Stimulated activated CD8-positive, alpha-beta memory T cell treated with anti-CD3 and anti-CD28 coated beads, Interleukin-15, amount 100 ng/mL, for 48 hours (primary cell): ENCODE results near the gene FGF5.
"Not testable (repeated sequence)": the region's sequence is repeated elsewhere in the genome, so short reads cannot be mapped to it uniquely, and the experiment has no call there.

ENCODE experiments used
- DNase-seq, 2 donors: peaks; one replicate each; pipeline ENCODE4 v3.0.0-alpha.2; 2020; ENCODE audit warnings: low read depth in 2 of 2

Gene FGF5, protein sequence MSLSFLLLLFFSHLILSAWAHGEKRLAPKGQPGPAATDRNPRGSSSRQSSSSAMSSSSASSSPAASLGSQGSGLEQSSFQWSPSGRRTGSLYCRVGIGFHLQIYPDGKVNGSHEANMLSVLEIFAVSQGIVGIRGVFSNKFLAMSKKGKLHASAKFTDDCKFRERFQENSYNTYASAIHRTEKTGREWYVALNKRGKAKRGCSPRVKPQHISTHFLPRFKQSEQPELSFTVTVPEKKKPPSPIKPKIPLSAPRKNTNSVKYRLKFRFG

DNA sequence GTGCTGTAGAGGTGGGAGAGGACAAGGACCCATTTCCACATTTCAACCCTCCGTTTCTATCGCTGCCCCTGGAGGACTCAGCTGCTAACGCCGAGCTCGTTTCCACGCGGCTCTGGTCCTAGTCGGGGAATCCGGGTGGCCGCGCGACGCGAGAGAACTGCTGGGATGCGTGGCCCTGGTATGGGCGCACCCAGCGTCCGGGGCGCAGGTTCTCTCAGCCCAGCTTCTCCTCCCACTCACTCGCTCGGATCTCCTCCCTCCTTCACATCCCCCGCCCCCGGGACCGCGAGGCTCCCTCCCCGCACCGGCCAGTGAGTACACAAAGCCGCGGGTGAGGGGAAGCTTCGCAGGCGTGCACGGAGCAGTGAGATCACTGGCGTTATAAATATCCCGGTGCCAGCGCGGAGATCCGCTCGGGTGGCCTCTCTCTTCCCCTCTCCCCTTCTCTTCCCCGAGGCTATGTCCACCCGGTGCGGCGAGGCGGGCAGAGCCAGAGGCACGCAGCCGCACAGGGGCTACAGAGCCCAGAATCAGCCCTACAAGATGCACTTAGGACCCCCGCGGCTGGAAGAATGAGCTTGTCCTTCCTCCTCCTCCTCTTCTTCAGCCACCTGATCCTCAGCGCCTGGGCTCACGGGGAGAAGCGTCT is at the start of gene FGF5:
Gene FGF5 (plus strand): TSS at position 412 of the 649 bp plus-strand sequence. CDS start 161 bp downstream, at position 573.
- no peak for DNase-seq

DNA sequence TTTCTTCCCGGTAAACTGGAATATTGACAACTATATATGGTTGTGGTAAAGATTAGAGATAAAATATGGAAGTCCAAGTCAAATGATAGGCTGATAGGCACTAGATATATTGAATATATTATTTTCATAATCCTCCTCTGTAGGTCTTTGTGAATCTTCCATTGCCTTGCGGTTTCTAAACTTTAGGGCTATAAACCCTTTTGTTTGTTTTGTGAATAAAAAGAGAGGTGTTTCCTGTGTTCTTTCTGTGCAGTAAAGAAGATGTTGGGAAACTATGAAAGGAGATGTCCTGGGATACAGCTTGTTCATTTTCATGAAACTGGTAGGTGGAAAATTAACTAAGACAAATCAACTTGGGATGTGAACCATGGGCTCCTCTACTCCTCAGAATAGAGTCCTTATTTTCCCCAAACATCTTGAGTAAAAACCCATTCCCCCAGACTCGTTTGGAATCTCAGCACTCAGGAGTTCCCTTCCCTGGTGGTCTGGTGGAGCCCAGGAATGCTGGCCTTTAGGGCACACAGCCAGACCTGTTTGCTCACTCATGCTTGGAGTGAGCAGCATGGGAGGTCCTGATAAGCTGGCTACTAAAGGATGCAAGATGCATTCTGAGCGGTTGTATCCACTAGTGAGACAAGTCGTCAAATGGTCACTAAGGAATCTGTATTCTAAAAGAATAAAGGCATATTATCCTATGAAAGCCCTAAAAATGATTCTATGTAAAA is 47.0 kb upstream of the FGF5 start:
- DNase-seq, result no peak

DNA sequence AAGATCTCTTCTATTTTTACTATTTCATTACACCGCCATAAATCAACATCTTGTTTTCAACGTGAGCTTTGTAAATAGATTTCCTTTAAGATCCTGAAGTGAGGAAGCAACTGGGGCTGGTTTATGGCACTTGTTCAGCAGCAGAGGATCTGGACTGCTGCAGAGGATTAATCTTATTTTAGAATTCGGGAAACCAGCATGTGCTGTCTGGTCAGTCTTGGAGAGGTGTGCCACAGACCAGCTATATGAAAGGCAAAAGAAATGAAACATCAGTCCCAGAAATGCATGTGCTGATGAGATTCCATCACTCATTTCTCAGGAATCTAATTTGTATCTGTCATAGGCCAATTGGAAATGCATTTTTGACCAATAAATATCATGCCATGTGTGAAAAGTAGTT is 45.8 kb upstream of the FGF5 start:
- no peak for DNase-seq

DNA sequence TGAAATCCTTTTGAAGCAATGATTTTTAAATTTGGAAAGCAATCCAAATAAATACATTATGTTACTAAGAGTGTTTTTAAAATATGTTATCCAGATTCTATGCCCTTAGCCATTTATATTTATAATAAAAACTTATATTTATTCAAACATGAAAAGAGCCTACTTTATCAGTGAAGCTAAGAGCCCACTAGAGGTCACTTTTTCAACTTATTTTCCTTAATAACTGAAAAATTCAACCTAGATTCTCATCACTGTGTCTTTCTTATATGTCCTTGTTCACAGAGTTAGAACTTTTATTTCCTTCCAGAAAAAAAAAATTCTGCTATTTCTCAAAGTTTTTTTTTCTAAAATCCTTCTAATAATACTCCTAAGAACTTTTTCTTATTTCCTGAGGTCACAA is 45.3 kb upstream of the FGF5 start:
- DNase-seq, result no peak

DNA sequence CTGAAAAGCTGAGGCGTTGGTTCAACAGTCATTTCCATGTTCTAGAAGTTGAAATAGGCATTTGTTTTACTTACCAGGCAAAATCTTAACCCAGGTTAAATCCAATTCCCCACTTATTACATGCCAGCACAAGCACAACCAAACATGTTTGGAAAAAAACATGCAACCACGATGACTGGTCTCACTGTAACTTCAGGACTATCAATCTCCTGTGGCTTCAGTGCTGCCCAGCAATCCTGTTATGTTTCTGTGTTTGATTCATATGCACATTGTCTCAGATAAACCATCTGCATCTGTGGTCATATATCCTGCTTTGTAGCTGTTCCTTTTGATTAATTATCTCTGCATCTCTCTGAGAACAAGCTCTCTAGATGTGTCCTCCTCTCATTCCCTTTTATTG is 40.9 kb upstream of the FGF5 start:
- no peak for DNase-seq

DNA sequence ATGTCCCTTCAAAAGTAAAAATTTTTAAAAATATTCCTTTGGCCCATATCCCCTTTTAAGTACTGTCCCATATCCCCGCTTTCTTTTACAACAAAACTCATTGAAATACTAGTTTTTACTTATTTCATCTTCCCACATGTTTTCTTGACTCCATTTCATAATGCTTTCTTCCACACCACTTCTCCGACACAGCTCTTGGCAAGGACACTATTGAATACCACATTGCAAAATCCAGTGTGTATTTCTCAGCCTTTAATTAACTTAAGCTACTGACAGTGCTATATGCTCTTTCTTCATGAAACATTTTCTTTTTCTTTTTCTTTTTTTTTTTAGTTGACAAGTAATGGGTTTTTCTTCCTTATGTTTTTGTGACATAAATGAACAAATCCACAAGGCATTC is 40.4 kb upstream of the FGF5 start:
- no peak for DNase-seq

DNA sequence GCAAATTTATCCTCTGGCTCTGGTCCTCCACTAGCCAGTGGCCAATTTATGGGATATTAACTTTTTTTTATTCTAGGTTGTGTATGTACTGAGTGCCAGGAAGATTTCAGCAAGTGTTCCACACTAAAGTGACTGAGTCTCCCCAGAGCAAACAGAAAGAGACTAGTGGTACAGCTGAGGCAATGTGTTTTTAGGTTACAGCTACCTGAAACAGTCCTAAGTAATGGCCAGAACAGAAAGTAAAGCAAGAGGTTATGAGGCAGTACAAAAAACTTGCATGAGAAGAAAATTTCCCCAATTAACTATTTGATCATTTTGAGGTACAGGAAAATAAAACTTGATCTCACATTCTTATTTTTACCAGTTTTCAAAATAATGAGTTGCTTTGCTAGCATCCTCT is 38.0 kb upstream of the FGF5 start:
- DNase-seq, result no peak

DNA sequence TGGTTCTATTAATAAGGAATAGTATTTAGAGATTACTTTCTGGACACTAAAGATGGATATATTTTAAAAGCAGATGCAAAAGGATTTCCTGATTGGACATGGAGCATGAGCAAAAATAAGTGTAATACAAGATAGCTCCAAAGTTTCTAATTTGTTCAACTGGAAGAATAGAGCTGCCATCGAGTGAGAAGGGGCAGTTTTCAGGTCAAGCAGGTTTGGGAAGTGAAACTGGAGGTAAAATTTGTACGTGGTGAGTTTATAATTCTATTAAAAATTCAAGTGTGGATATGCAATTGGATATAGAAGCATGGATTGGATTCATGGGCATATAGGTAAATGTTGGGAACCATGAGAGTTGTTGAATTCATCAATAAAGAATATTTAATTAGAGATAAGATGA is 37.3 kb upstream of the FGF5 start:
- no peak for DNase-seq

DNA sequence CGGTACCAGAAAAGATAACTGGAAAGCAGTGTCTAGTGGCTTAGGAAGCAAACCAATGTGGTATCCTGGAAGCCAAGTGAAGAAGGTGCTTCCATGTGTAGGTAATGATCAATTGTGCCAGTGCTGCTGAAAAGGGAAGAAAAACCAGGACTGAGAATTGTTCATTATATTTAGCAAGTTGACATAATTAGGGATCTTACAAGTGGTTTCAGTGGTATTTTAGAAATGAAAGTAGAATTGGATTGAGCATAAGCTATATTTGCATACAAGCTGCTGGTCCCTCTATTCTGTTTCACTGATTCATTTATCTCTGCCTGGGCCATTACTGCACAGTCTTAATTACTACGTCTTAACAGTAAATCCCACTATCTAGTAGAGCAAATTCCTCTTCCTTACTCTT is 36.9 kb upstream of the FGF5 start:
- no peak for DNase-seq

DNA sequence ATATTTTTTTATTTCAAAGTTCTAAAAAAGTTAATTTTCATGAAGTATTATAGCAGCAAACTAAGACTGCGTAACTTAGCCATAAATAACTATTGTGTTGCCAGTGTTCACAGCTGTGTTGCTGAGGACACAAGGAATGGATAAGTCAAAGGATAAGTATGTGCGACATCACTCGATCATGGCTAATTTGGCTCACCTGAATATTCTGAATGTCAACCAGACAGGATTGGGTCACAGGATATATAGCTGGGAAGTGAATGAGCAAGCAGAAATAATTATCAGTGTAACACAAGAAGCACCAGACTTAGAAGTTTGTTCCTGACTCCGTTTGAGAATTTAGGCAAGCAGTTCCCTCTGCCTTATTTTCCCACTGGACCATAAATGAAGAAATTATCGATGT is 35.3 kb upstream of the FGF5 start:
- no peak for DNase-seq

DNA sequence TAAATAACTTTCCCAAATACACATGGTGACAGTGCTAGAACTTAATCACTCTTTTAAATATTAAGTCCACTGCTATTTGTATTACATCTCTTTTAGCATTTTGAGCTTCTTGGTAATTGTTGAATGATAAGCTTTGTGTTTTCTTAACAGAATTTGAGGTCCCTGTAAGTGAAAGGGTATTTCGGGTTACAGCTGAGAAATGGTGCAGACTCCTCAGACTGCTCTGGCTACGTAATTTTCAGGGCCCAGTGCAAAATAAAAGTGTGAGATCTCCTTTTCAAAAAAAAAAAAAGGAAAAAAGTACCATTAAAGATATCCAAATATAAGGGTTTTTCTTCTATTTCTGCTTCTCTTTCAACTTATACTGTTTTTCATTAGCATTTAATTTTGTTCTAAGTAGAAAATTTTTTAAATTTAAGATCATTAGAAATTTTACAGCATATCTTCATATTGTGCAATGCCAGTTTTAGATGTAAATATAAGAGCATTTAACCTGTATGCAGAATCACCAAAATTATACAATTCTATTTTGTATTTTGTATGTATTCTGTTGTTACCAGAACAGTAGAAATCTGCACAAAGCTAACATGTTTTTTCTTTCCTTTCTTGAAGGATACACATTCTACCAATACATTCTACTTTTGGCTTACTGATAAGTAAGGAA is 33.6 kb upstream of the FGF5 start:
- no peak for DNase-seq

DNA sequence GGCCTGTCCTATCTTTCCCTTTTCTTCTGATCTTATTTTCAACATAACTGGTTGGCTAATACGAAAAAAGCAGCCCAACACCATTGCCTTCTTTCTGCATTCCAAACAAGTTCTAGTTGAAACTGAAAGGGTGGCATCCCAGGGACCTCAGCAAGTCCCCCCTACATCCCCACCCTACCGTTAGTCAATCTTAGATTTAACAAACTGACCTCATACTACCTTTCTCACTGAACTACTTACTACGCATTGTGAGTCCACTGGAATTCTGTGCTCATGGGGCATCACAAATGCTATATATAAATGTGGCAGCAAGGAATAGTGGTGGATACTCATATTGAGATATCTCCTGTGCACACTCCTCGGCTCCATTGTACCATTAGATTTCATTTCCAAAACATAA is 33.1 kb upstream of the FGF5 start:
- no peak for DNase-seq

DNA sequence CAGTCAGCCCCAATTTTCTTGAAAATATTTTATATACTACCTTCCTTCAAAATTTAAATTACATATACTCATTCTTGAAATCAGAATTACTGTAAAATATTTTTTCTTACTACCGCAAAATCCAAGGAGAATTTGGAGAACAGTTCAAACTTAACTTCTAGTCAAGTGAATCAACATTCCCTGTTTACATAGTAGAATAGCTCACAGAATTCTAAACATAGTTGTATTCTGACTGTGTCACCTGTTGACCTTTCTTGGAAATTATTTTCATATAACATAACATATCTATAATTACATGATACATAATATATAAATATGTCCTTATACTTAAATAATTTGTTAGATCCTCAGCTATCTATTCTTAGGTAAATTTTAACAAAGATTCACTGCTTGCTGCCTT is 31.0 kb upstream of the FGF5 start:
- DNase-seq, result no peak

DNA sequence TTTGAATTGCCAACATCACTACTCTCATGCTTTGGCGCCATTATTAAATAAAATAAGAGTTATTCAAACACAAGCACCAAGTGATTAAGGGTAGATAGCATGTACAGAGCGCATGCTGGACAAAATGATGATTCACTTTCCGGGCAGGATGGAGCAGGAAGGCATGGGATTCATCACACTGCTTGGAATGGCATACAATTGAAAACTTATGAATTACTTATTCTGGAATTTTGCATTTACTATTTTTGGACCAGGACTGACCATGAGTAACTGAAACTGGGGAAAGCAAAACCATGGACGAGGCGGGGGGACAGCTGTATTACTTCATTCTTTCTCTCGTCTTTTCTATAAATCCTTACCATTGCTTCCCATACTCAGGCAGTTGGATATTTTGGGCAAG is 28.5 kb upstream of the FGF5 start:
- DNase-seq, result no peak

DNA sequence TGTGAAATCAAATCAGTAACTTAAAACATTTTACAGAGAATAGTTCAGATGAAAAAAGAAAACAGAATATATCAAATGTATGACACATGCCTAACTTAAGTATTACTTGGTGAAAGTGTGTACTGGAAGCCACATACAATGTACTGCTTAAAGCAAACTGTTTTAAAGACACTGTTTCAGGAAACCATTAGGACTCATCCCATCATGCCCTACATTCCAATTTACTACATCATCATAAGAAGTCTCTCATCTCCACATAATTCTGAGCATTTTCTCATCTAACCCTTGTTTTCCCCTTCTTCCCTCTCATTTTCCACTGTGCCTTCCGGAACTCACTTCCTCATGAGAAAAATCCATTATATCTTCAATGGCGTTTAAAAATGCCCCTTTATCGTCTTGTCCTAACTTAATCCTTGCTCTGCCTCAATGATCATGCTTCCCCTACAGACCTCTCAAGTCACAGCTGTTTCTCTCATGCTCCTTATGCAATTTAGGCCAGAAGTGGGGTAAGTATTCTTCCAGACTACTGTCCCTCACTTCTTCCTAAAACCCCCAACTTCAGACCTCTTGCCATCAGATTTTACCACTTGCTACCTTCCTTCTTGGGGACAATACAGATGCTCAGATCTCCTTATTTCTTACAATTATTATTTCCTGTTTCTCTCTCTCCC is 26.8 kb upstream of the FGF5 start:
- no peak for DNase-seq

DNA sequence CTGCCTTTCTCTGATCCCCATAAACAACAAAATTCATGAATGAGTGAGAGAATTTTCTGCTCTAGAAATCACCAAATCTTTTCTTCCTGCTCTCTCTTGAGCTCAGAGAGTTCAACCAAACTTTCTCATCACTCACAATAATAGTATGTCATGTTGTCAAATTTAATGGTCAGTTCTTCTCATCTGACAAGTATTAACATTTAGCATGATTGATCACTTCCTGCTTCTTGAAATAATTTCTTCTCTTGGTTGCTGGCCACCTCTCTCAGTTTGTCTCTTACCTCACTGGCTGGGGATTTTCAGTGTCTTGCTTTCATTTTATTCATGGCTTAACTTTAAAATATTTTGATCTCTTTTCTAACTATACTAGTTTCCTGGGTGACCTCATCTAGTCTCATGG is 25.5 kb upstream of the FGF5 start:
- no peak for DNase-seq

DNA sequence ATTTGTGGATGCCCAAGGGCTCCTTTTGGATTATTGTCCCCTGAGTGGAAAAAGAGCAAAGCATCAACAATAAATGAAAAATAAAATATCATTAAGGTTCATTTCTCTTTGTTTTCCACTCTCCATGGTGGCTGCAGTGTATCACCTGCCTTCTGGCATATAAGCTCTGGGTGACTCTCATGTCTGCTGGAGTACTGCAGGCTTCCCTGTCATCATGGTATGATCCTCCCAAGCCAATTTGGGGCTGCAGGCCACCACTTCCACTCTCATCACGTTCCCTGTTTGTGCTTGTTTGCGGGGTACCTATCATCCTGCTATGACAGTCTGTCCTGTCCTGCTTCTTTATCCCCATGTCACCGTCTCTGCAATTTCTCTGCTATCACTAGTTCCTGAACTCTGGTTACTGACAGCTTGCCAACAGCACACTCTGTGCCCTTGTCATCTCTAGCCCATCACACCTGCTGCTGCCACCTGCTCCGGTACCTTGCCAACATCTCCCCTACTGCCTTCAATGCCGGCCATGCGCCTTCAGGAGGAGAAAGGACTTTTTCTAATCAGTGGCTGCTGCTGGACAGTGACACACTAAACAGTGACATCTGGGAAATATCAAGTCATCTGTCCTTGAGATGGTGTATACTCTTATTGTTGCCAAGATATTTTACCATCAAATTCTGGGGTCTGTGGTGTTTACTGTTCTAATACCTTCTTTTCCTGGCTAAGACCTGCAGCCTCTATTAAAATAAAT is 23.0 kb upstream of the FGF5 start:
- no peak for DNase-seq

DNA sequence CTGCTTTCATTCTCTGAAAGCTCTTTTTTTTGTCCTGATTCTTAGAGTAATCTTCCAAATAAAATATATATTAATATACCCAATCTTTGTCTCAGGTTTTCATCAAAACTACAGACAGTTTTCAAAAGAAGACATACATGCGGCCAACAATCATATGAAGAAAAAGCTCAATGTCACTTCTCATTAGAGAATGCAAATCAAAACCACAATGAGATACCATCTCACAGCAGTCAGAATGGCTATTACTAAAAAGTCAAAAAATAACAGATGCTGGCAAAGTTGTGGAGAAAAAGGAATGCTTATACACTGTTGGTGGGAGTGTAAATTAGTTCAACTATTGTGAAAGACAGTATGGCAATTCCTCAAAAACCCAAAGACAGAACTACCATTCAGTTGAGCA is 19.0 kb upstream of the FGF5 start:
- not testable (repeated sequence) for DNase-seq

DNA sequence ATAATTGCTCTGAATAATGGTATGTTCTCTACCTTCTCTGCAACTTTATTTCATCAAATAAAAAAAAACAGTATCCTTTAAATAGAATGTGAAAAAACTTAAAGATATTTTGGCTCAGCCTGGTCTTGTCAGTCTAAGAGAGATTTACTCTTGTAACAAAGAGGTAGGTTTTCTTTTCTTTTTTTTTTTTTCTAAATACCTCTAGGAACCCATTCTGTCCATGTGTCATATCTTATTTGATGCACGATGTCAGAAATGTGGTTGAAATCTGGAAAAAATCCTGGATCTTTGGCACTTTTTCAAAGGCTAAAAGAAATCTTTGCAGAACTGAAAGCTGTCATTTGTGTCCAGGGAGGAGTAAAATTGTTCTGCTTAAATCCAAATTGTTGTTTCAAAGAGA is 17.3 kb upstream of the FGF5 start:
- no peak for DNase-seq

DNA sequence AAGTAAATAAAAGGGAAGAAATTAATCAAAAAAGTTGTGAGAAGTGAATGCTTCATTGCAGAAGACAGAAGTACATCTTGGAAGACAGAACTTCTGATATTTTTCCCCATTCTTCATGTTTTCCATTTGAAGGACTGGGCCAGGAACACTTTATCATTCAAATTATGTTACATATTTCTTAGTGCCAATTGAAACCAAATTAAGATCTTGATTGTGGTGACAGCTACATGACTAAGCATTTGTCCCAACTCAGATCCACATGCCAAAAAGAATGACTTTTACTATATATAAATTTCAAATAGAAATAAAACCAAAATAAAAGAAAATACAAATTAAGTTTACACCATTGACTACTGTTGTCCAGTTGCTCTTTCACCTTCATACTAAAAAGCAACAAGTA is 14.0 kb upstream of the FGF5 start:
- no peak for DNase-seq

DNA sequence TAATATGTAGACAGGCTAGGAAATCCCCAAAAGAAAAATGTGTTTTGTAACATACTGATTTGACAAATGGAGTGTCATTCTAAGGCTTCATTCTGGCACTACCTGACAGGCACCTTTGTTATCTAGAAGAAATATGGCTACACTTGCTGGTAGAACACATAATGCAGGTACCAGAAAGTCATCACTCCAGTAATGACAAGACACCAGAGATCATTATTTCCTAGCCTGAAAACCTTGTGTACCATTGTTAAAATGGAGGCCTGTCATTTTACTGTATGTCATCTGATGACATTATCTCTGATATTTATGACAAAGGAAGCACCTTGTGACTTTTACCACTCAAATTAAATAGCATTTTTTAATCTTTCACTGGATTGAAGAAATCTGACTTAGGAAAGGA is 13.5 kb upstream of the FGF5 start:
- DNase-seq, result no peak
